HG03565 (cell line): Measurements from ENCODE around the gene DRC7.
A peak's percentile ranks its signal among the peaks of the same experiment; 100 is the strongest.

Experiments used
- ATAC-seq: cut with Tn5 transposase; IDR thresholded peaks from one replicate; pipeline ENCODE4 v1.9.1; 2021; ENCODE audit warnings: mild to moderate bottlenecking, moderate library complexity; ENCODE audit not compliant: unreplicated experiment

The DRC7 gene, protein sequence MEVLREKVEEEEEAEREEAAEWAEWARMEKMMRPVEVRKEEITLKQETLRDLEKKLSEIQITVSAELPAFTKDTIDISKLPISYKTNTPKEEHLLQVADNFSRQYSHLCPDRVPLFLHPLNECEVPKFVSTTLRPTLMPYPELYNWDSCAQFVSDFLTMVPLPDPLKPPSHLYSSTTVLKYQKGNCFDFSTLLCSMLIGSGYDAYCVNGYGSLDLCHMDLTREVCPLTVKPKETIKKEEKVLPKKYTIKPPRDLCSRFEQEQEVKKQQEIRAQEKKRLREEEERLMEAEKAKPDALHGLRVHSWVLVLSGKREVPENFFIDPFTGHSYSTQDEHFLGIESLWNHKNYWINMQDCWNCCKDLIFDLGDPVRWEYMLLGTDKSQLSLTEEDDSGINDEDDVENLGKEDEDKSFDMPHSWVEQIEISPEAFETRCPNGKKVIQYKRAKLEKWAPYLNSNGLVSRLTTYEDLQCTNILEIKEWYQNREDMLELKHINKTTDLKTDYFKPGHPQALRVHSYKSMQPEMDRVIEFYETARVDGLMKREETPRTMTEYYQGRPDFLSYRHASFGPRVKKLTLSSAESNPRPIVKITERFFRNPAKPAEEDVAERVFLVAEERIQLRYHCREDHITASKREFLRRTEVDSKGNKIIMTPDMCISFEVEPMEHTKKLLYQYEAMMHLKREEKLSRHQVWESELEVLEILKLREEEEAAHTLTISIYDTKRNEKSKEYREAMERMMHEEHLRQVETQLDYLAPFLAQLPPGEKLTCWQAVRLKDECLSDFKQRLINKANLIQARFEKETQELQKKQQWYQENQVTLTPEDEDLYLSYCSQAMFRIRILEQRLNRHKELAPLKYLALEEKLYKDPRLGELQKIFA

DNA sequence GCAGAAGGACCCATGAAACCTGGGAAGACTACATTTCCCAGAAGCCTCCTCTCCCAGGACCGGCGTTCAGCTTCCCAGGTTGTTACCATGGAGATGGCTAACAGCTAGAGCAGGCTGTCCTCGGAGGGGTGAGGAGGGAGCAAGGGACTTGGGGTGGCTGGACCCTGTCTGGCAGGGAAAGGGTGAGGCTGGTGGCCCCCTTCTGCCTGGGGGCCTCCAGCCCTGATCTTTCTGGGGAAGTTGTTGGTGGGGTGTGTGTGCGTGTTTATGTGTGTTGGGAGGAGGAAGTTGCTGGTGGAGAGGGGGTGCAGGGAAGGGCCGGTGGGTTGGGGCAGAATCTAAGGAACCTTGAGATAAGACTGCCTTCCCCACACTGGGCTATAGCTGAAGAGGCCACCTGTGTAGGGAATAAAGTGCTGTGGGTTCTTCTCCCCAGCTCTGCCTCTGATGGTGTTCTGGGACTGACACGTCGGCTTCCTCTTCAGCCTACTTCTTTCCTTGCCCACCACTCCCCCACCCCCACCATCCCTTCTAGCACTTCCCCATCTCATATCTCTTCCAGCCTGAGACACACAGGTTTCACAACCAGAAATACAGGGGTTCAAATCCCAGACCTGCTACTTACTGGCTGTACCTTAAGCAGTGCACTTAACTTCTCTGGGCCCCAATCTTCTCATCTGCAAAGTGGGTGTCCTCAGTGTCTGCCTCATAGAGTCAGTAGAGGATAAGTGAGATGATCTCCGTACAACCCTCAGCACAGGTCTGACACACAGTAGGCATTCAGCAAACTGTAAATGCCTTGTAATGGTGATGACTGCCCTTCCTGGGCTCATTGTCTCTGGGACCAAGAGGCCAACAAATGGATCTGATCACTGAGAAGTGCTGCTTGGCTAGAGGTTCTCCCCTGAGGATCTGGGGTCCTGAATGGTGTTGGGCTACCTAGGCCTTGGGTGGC, at the start of gene DRC7:
Gene DRC7 (plus strand): TSS at position 82 of the 955 bp plus-strand sequence. CDS start 3,144 bp downstream, outside the sequence.
- ATAC-seq = no peak

DNA sequence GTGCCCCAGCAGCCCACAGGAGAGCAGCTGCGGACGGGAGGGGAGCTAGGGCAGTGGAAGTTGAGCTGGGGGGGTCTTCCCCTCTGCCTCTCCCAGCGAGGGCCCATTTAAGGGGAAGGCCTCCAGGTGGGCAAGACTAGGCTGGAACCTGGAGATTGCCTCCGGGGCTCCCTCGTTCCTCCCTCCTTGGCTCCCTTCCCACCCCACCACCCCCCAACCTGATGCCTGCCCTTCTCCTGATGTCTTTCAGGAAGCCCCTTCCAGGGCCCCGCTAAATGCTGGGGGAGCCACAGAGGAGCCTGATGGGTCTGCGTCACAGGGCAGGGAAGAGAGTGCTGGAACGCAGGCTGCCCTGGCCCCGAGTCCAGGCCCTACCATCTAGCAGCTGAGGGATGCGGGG, 49.4 kb upstream of the DRC7 start:
- ATAC-seq = no peak

DNA sequence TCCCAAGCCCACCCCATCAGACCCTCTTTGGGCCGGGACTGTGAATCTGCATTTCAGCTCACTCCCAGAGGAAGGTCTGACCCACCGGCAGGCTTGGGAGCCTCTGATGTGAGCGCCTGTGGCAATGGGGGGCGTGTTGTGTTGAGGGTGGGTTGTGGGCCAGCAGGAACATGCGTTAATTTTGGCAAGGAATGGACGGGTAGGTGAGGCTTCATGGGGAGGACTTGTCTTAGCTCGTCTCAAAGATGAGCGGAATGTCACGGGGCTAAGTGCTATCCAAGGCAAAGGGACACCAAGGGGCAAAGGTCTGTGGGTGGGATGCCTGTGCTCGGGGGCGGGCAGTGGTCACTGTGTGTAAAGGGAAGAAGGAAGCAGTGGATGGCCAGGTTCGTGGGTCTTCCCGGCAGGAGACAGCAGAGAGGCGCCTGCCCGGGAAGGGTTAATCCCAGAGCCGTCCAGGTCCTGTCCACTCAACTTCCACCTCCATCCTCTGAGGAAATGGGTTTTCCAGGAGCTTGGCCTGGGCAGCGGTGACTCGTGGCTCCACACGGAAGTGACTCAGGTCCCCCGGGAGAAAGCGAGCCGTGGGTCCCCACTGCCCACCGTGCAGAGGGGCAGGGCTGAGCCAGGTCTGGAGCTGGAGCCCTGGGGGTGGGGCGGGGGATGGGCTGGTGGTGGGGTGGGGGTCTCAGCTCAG, 48.8 kb upstream of the DRC7 start:
- ATAC-seq = no peak

DNA sequence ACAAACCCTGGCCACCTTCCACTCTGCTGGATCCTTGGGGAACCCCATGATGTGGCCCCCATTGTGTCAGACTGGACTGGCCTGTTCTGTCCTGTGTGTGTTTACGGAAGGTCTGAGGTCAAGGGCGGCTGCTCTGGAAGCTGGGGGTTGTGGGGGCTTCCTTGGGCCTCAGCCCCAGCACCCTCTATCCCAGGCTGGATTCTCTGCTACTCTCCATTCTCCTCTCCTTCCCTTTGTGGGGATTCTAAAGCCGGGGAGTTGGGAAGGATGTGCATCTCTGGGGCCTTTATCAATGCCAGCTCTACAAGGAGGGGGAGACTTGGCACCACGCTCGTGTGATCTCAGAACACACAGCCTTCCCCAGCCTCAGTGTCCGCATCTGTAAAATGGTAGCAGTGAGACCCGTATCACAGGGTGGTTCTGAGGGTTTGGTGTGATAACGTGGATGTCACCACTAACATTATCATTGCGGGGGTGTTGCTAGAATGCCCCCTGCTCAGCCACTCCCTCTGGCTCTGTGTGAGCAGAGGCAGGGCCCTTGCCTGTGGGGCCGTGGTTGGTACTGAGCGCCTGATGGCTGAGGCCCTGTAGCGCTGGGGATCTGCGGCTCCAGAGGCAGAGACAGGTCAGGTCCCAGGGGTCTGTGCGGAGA, 48.1 kb upstream of the DRC7 start:
- ATAC-seq = no peak

DNA sequence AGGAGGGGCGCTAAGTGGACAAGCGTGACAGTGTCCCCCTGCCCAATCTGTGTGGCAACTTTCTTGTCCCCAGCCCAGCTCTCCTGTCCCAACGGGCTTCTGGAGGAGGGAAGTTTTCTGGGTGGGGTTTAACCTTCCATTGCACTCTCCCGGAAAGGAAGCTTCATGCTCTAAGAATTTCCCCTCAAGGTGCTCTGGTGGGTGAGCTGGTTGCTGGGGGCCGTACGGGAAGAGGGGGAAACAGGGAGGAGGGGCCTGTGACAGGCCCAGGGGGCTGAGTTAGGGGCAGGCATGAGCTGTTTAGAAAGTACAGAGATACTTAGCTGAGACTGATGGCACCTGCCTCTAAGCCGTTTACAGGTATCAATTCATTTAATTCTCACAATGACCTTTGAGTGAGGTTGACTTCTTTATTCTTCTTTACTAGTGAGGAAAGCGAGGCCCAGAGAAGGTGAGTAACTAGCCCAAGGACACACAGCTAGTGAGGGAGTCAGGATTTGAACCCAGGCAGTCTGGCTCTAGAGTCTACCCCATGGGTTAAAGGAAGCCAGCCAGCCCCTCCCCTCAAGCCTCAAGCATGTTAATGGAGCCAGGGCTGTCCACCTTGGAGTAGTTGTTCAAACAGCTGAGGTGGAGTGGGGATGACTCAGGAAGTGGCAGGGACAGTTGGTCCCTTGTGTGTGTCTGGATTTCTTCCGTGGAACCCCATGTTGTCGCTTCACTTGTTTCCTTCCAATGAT, 47.3 kb upstream of the DRC7 start:
- ATAC-seq = no peak

DNA sequence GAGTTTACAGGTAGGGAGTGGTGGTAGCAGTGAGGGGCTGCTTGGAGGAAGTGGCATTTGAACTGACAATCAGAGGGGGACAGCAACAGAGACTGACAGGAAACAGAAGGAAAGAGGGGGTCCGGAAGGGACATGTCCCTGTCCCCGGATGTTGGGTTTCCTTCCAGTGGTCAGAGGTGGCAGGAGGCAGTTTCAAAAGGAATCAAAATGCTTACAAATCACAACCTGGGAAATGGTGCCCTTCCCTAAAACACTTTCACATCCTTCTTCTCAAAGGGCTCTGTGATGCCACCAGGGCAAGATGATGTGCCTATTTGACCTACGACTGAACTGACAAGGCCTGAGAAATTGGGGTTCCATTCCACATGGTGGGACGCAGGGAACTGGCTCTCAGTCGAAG, 46.5 kb upstream of the DRC7 start:
- no peak for ATAC-seq

DNA sequence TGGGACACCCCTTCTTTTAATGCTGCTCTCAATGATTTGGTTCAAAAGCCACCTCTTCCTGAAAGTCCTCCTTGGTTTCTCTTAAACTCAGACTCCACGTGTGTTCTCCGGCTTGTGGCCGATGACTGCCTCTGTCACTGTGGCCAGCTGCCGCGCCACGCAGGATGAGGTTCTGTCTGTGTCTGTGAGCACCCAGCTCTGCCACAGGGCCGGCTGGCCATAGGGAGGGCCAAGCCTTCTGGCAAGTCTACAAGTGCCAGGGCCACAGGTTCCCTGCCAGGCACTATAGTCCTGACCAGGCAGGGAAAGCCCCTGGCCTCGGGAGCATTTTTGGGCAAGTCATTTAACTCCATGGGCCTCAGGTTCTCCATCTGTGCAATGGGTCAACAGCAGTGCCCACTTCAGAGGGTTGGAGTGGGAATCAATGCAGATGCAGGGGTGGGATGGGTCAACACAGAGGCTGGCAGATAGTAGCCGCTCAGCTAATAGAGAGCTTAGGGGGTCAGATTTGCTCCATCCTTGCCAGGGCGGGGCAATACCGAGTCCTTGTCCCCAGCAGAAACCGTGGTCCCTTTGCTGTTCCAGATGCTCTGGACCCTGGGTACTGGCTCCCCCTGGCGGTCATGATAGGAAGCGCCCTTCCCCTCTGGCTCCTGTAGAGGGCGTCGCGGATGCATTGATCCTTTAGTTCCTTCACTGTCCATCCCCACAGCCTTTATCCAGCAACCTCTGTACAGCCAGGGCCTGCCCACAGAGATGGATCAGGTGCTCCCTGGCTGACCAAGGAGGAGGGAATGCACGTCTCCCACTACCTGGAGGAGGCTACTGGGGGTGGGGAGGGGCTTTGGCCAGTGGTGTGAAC, 45.8 kb upstream of the DRC7 start:
- peak; percentile 50 for ATAC-seq

DNA sequence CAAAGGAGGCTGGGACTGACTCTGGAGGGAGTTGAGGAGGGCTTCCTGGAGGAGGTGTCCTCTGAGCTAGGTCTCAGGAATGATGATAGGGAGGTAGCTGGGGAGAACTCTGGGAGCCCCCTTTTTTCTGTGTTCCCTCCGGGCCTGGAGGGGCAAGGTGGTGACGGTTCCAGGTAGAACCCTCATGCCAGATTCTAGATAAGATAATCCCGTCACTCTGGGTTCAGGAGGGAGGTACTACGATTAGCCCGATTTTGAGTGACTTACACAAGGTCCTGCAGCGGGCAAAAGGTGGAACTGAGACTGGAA, 45.2 kb upstream of the DRC7 start:
- no peak for ATAC-seq

DNA sequence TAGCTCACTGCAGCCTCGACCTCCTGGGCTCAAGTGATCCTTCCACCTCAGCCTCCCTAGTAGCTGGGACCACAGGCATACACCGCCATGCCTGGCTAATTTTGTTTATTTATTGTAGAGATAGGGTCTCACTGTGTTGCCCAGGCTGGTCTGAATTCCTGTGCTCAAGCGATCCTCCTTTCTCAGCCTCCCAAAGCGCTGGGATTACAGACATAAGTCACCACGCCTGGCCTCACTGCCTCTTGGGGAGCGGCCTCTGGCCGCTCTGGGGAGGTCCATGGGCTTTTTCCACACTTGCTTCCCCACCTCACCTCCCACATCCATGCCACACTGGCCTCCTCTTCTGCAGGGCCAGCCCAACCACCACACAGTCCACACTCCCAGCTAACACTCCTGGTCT, 44.8 kb upstream of the DRC7 start:
- no peak for ATAC-seq

DNA sequence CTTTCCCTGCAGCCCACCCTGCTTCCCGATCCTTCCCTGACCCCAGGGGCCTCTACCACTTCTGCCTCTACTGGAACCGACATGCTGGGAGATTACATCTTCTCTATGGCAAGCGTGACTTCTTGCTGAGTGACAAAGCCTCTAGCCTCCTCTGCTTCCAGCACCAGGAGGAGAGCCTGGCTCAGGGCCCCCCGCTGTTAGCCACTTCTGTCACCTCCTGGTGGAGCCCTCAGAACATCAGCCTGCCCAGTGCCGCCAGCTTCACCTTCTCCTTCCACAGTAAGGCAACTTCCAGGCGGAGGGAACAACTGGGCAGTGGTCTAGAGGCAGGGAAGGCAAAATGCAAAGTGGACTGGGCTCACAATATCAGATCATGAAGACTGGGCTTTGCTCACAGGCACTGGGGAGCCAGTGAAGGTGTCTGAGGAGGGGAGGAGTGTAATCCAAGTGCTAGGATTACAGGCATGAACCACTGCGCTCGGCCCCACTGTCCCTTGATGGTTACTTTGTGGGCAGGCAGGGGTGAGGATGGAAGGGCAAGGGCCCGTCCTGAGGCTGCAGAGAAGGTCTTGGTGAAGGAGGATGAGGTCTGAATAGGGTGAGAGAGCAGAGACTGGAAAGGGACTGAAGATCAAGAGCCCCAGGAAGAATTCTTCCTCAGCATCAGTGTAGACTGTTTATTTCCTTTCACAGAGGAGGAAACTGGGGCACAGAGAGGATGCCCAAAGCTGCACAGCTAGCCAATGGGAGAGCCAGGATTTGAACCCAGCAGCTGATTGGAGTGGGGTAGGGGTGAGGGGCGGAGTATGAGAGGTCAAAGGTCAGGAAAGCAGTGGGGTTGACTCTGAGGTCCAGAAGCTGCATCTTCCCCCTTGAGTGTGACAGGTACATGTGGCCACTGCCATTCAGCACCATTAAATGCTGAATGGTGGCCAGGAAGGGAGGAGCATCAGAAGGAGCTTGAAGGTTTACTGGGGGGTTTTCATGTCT, 43.0 kb upstream of the DRC7 start:
- no peak for ATAC-seq

DNA sequence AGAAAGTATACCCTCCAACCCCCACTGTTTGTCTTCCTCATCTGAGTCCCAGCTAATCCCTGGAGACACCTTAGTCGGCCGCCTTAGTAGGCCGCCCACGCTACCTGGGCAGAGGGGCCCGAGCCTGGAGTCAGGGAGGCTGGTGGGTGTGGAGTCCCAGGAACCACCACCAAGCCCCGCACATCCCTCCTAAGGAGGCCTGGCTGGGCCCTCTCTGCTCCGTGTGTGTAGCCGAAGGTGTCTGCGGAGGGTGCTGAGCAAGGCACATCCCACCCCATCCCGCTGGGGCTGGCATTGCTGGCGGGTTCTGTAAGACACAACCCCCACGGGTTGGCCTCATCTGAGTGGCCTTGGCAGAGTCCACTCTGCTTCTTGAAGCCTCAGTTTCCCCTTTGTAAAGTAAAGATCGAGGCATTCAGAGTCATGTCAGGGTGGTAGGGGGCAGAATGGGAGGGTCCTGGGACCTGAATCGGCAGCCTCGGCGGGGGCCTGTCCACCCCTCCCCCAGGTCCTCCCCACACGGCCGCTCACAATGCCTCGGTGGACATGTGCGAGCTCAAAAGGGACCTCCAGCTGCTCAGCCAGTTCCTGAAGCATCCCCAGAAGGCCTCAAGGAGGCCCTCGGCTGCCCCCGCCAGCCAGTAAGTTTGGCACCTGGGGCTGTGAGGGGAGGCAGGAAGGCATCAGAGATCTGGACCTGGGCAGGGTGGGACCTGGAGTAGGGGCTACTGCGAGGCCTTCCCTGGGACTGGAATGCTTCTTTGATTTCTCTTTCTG, 41.7 kb upstream of the DRC7 start:
- ATAC-seq = no peak

DNA sequence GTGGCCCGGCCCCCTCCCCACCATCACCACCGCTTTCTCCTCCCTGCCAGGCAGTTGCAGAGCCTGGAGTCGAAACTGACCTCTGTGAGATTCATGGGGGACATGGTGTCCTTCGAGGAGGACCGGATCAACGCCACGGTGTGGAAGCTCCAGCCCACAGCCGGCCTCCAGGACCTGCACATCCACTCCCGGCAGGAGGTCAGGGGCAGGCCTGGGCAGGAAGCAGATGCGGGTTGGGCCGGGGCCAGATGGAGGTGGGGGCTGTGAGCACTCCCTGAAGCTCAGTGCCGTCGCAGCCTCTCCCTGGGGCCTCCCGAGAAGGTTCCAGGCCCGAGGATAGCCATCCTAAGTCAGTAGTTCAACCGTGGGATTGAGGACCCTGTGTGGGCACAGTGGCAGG, 40.7 kb upstream of the DRC7 start:
- no peak for ATAC-seq

DNA sequence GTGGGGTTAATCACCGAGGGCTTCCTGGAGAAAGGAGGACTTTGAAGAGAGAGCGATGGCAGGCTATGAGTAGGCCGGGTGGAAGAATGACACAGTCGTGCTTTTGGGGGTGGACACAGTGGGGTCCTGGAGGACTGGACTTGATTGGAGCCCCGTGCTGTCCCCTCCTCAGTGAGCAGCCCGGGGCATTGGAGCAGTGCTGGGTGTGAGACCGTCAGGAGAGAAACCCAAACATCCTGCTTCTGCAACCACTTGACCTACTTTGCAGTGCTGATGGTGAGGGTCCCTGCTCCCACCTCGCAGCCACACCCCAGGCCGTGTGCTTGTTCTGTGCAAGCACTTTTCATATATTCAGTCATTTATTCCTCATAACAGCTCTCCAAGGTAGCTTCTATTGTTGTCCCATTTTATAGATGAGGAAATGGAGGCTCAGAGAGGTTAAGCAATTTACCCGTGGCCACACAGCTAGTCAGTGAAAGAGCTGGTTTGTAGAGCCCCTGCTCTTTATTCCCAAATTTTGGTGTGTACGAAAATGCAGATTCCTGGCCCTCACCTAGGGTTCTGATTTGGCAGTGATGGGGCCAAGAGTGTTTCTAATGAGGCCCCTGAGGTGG, 38.2 kb upstream of the DRC7 start:
- no peak for ATAC-seq

DNA sequence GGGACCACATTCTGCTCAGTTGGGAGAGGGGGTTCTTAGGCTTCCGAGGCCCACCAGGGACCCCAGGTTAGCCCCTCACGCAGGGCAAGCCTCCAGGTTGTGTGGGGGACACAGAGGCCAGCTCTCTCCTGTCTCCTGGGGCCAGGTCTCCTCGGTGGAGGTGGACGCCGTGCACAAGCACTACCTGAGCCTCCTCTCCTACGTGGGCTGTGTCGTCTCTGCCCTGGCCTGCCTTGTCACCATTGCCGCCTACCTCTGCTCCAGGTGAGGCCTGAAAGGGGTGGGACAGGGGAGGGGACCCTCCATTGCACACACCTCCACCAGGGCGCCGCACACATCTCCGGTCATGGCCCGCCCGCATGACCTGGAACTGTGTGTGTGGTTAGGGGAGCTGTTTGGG, 37.4 kb upstream of the DRC7 start:
- ATAC-seq = no peak

DNA sequence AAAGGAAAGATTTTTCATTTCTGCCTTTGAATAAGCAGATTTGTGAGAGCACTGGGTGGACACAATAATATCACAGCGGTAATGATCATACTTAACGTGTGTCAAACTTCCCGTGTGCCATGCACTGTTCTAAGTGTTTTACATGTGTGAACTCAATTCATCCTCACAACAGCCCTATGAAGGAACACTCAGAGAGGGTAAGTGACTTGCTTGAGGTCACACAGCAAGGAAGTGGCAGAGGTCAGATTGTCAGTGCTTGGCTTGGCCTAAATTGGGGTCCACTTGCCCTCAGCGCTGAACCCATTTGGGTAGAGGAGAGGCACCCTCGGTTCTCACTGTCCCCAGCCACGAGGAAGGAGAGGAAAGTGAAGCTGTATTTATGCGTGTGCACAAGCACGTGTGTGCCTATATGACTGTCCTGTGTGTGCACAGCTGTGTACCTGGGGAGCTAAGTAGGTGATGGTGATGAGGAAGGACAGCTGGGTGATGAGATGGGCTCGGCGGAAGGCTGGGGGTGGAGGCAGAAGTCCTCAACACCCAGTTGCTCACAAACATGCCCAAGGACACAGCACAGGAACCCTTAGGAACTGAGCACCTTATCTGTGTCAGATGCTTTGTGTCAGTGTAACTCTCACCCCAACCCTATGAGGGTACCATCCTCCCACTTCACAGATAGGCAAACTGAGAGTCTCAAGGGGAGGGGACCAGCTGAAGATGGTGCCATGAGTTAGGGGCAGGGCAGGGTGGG, 36.3 kb upstream of the DRC7 start:
- no peak for ATAC-seq
